Hepatocyte (in vitro differentiated cells): Measurements from ENCODE around the gene POC1B.

Source experiments
- CTCF ChIP-seq: fragments of 200-600 bp; sonication (generic); IDR thresholded peaks from 2 replicates; pipeline ENCODE4 v1.5.1; 2016; ENCODE audit warnings: antibody characterized with exemption, mild to moderate bottlenecking; ENCODE audit not compliant: poor library complexity
- EZH2 ChIP-seq: fragments of 200-600 bp; sonication (generic); IDR thresholded peaks from 2 replicates; pipeline ENCODE4 v1.6.1; 2016; ENCODE audit warnings: antibody characterized with exemption, mild to moderate bottlenecking, borderline replicate concordance

- TF ChIP-seq CTCF (no peak), EZH2 (no peak)
These were observed 31.1 kb upstream of the POC1B start for GRCh38 chr12:89556976-89557375.
